Neuronal stem cell (in vitro differentiated cells): ENCODE measurements around the gene LZIC.

Source experiments
- DNase-seq: peaks from one replicate; pipeline ENCODE4 v3.0.0-alpha.2; 2013; ENCODE audit warnings: low spot score
- H2AFZ ChIP-seq: one replicate; pipeline ENCODE4 v1.6.1; 2013; ENCODE audit warnings: mild to moderate bottlenecking, low read length, inconsistent platforms
- H2AK5ac ChIP-seq: 2 replicates; pipeline ENCODE4 v1.6.1; 2013; ENCODE audit warnings: low read depth, mild to moderate bottlenecking, inconsistent platforms, low read length, moderate library complexity, mixed read lengths
- H2BK120ac ChIP-seq: 2 replicates; pipeline ENCODE4 v1.6.1; 2013; ENCODE audit warnings: low read depth, mild to moderate bottlenecking, inconsistent platforms, low read length, moderate library complexity, mixed read lengths
- H2BK12ac ChIP-seq: one replicate; pipeline ENCODE4 v1.6.1; 2013; ENCODE audit warnings: low read length, inconsistent platforms
- H2BK15ac ChIP-seq: 2 replicates; pipeline ENCODE4 v1.6.1; 2013; ENCODE audit warnings: mild to moderate bottlenecking, low read length, inconsistent platforms, mixed read lengths
- H2BK5ac ChIP-seq: one replicate; pipeline ENCODE4 v1.6.1; 2013; ENCODE audit warnings: inconsistent platforms, mild to moderate bottlenecking, low read length, moderate library complexity
- H3K14ac ChIP-seq: one replicate; pipeline ENCODE4 v1.6.1; 2013; ENCODE audit warnings: low read length, inconsistent platforms
- H3K18ac ChIP-seq: 2 replicates; pipeline ENCODE4 v1.6.1; 2013; ENCODE audit warnings: low read length, inconsistent platforms
- H3K23ac ChIP-seq: 2 replicates; pipeline ENCODE4 v1.6.1; 2013; ENCODE audit warnings: low read depth, mild to moderate bottlenecking, mixed read lengths, low read length, inconsistent platforms; ENCODE audit not compliant: poor library complexity
- H3K27ac ChIP-seq: replicated peaks from 3 replicates; pipeline ENCODE4 v1.5.1; 2013; ENCODE audit warnings: low read length, inconsistent platforms
- H3K27me3 ChIP-seq, 3 experiments: 2 replicates each; pipeline ENCODE4 v1.6.1; 2013; ENCODE audit warnings: low read length in 3 of 3, mild to moderate bottlenecking in 2 of 3, inconsistent platforms in 1 of 3, low read depth in 1 of 3, mixed read lengths in 1 of 3, moderate library complexity in 1 of 3; ENCODE audit not compliant: control insufficient read depth in 3 of 3, insufficient read depth in 3 of 3
- H3K36me3 ChIP-seq, 2 donors: replicated peaks in 1 of 2; 2 replicates each; pipeline ENCODE4 v1.6.1; 2013; ENCODE audit warnings: low read length in 2 of 2; ENCODE audit not compliant: control insufficient read depth in 2 of 2, insufficient read depth in 2 of 2
- H3K4ac ChIP-seq: 2 replicates; pipeline ENCODE4 v1.6.1; 2013; ENCODE audit warnings: inconsistent platforms, mild to moderate bottlenecking, low read length, moderate library complexity
- H3K4me1 ChIP-seq, 2 donors: 1 replicate in 1 of 2; 2 replicates in 1 of 2; pipeline ENCODE4 v1.6.1; 2013; ENCODE audit warnings: low read length in 2 of 2, low read depth in 1 of 2; ENCODE audit not compliant: control insufficient read depth in 2 of 2, insufficient read depth in 1 of 2
- H3K4me2 ChIP-seq: one replicate; pipeline ENCODE4 v1.6.1; 2013; ENCODE audit warnings: mild to moderate bottlenecking, low read length, inconsistent platforms; ENCODE audit not compliant: insufficient read depth, poor library complexity, severe bottlenecking
- H3K4me3 ChIP-seq, 2 donors: 2 replicates each; pipeline ENCODE4 v1.5.1; 2013; ENCODE audit warnings: low read length in 2 of 2, mild to moderate bottlenecking in 2 of 2, inconsistent platforms in 1 of 2, moderate library complexity in 1 of 2
- H3K79me1 ChIP-seq: one replicate; pipeline ENCODE4 v1.6.1; 2013; ENCODE audit warnings: low read depth, mild to moderate bottlenecking, inconsistent platforms, low read length, moderate library complexity
- H3K9ac ChIP-seq: one replicate; pipeline ENCODE4 v1.6.1; 2013; ENCODE audit warnings: mild to moderate bottlenecking, low read depth, low read length, inconsistent platforms; ENCODE audit not compliant: poor library complexity
- H3K9me3 ChIP-seq, 2 donors: replicated peaks in 1 of 2; 2 replicates each; pipeline versions ENCODE3 to v1.6.1; 2013; ENCODE audit warnings: low read length in 2 of 2, mild to moderate bottlenecking in 2 of 2, inconsistent platforms in 1 of 2, low read depth in 1 of 2, mixed read lengths in 1 of 2, moderate library complexity in 1 of 2; ENCODE audit not compliant: control insufficient read depth in 2 of 2, insufficient read depth in 1 of 2
- H4K8ac ChIP-seq: one replicate; pipeline ENCODE4 v1.6.1; 2013; ENCODE audit warnings: low read depth, mild to moderate bottlenecking, inconsistent platforms, low read length, moderate library complexity
- H4K91ac ChIP-seq: one replicate; pipeline ENCODE4 v1.6.1; 2013; ENCODE audit warnings: low read length, low read depth, mild to moderate bottlenecking, inconsistent platforms; ENCODE audit not compliant: poor library complexity
- WGBS, 2 donors: extraction: QIAGEN DNeasy Blood & Tissue Kit; methylation state at CpG; one replicate each; pipeline ENCODE4 v1.1.7; 2013; ENCODE audit warnings: missing lambda C conversion rate in 2 of 2, mixed read lengths in 1 of 2; ENCODE audit not compliant: insufficient read length in 2 of 2, insufficient replicate concordance in 1 of 2; ENCODE audit errors: extremely low coverage in 2 of 2; 5-methylcytosine and 5-hydroxymethylcytosine counted together

LZIC gene

DNA sequence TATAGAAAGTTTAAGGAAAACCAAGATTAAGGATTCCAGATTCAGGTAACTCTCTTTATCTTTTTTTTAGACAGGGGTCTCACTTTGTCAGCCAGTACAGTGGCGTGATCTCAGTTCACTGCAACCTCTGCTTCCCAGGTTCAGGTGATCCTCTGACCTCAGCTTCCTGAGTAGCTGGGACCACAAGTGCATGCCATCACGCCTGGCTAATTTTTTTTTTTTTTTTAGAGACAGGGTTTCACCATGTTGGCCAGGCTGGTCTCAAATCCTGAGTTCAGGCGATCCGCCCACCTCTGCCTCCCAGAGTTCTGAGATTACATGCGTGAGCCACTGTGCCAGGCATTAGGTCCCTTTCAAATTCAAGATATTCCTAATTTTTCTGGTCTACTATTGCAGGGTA, 15.9 kb downstream of the LZIC start:
- no peak for DNase-seq
- Histone ChIP-seq H3K79me1 (no peaks in the 10 kb centered on the region), H3K9me3 (no peaks in the 10 kb centered on the region), H3K27me3 (no peaks in the 10 kb centered on the region), H3K27ac (peak overlapping the region; percentile 71), H3K14ac (no peak overlapping the region), H3K4me3 (no peak overlapping the region), H2BK15ac (no peak overlapping the region), H3K18ac (no peak overlapping the region), H4K8ac (no peak overlapping the region), H3K4ac (no peak overlapping the region), H3K4me2 (no peak overlapping the region), H4K91ac (no peak overlapping the region), H2BK5ac (no peak overlapping the region), H3K4me1 (peaks cover 11 to 40% of the 10 kb centered on the region in 2 donors), H2BK120ac (no peak overlapping the region), H2BK12ac (no peak overlapping the region), H2AK5ac (no peak overlapping the region), H3K9ac (no peak overlapping the region), H3K36me3 (peaks cover 2 to 27% of the 10 kb centered on the region in 2 donors), H3K23ac (no peak overlapping the region), H2AFZ (no peak overlapping the region)
- WGBS, 2 donors = no CpG with 5 or more reads among the region's 5 CpGs

DNA sequence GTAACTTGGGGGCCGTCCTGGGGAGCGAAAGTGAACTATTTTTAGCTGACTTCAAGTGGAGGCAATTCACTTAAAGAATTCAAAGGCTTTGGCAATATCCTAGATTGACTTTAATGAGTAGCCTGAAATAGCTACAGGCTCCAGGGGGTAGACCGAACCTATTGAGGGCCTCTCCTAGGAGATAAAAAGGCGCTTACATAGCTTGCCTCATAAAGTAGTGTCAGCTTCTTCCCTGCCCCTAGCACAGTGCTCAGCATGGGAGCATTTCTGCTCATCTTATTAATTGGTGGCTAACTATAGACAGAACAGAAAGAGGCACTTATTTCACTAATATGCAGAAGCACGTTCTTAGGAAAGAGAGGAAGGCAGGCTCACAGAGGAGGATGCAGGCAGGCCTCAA, 20.8 kb downstream of the LZIC start:
- Histone ChIP-seq H3K18ac (no peak overlapping the region), H3K4ac (no peak overlapping the region), H2BK120ac (no peak overlapping the region), H4K91ac (no peak overlapping the region), H3K4me1 (peaks cover 13 to 24% of the 10 kb centered on the region in 2 donors), H3K4me2 (peak overlapping the region; percentile 28), H2BK12ac (no peak overlapping the region), H3K9me3 (no peaks in the 10 kb centered on the region), H3K4me3 (no peak overlapping the region), H3K9ac (no peak overlapping the region), H3K79me1 (no peaks in the 10 kb centered on the region), H4K8ac (no peak overlapping the region), H2BK15ac (no peak overlapping the region), H2AFZ (no peak overlapping the region), H2BK5ac (no peak overlapping the region), H3K27me3 (no peaks in the 10 kb centered on the region), H3K36me3 (no peaks in the 10 kb centered on the region), H3K23ac (no peak overlapping the region), H3K14ac (no peak overlapping the region), H2AK5ac (no peak overlapping the region), H3K27ac (peak overlapping the region; percentile 92)
- peak; percentile 55 for DNase-seq
- WGBS, 2 donors = no CpG with 5 or more reads among the region's 5 CpGs

DNA sequence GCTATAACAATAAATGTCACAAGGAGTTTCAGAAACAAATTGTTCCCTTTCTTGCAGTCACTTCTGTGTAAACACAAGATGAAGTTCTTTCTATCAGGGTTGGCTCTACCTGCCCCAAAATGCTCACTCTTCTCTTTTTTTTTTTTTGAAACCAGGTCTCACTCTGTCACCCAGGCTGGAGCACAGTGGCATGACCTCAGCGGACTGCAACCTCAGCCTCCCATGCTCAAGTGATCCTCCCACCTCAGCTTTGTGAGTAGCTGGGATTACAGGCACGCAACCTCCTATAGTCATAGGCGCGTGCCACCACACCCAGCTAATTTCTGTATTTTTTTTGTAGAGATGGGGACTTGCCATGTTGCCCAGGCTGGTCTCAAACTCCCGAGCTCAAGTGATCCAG, 22.6 kb downstream of the LZIC start:
- Histone ChIP-seq H3K23ac (no peak overlapping the region), H3K14ac (no peak overlapping the region), H4K8ac (no peak overlapping the region), H3K9ac (no peak overlapping the region), H3K79me1 (no peaks in the 10 kb centered on the region), H2BK120ac (no peak overlapping the region), H2BK15ac (no peak overlapping the region), H3K36me3 (no peaks in the 10 kb centered on the region), H2BK12ac (no peak overlapping the region), H3K4ac (no peak overlapping the region), H3K4me2 (no peak overlapping the region), H2BK5ac (no peak overlapping the region), H4K91ac (no peak overlapping the region), H2AK5ac (peak overlapping the region; percentile 79), H3K9me3 (no peaks in the 10 kb centered on the region), H3K27ac (no peak overlapping the region), H3K4me1 (peaks cover 11 to 16% of the 10 kb centered on the region in 2 donors), H3K4me3 (no peak overlapping the region), H2AFZ (no peak overlapping the region), H3K27me3 (no peaks in the 10 kb centered on the region), H3K18ac (peak overlapping the region; percentile 83)
- no CpG with 5 or more reads among the region's 5 CpGs for WGBS, 2 donors
- DNase-seq = no peak

DNA sequence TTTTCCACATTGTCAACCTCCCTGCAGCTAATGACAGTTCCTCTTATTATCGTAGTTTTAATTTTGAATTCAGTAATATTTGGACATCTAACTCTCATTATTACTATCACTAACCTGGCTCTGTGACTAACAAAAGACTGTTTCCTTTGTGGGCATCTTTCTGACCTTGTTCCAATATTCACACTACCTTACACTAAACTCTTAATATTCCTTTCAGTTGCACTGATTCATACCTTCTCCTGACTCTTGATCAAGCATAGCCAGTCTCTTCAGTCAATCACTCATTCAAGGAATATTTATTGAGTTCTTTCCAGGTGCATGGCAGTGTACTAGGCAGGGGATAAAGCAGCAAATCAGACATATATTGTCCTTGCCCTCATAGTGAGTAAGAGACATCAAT, 25.3 kb downstream of the LZIC start:
- Histone ChIP-seq H3K27me3 (no peaks in the 10 kb centered on the region), H3K9ac (no peak overlapping the region), H3K4ac (no peak overlapping the region), H3K27ac (no peak overlapping the region), H2BK15ac (no peak overlapping the region), H3K23ac (no peak overlapping the region), H4K8ac (no peak overlapping the region), H2BK120ac (no peak overlapping the region), H2AFZ (no peak overlapping the region), H3K18ac (no peak overlapping the region), H2BK5ac (no peak overlapping the region), H4K91ac (no peak overlapping the region), H2AK5ac (no peak overlapping the region), H3K4me2 (no peak overlapping the region), H3K4me3 (no peak overlapping the region), H3K79me1 (no peaks in the 10 kb centered on the region), H3K14ac (no peak overlapping the region), H3K36me3 (no peaks in the 10 kb centered on the region), H3K4me1 (peaks cover 8 to 16% of the 10 kb centered on the region in 2 donors), H3K9me3 (no peaks in the 10 kb centered on the region), H2BK12ac (no peak overlapping the region)
- DNase-seq = no peak
- WGBS, 2 donors = no CpG with 5 or more reads among the region's 1 CpG
